Transverse colon (tissue), 3 donors: Measurements from ENCODE around the gene TST.

Experiments used
- CTCF ChIP-seq, 5 experiments: fragments of 200-600 bp in 3 of 5; fragments of 450-650 bp in 2 of 5; sonication (generic) in 3 of 5; IDR thresholded peaks; 1 replicate in 2 of 5; 2 replicates in 3 of 5; pipeline ENCODE4 v1.5.1; 2016 to 2017; ENCODE audit warnings: antibody characterized with exemption in 5 of 5, inconsistent platforms in 3 of 5, mild to moderate bottlenecking in 2 of 5, moderate library complexity in 1 of 5
- POLR2A ChIP-seq: fragments of 450-650 bp; IDR thresholded peaks from one replicate; pipeline ENCODE4 v1.6.1; 2016; ENCODE audit warnings: antibody characterized with exemption, mild to moderate bottlenecking, moderate library complexity

GRCh38 chr22:36988075-36988832 is 31.0 kb downstream of the TST start:
- TF ChIP-seq CTCF (IDR thresholded peaks at IDR 0.05) (no peak), POLR2A (no peak)
